GM13976 (cell line): ENCODE results near the gene FES.

Source experiments
- DNase-seq: peaks from one replicate; pipeline ENCODE4 v3.0.0; 2012; ENCODE audit warnings: low spot score
- CTCF ChIP-seq: IDR thresholded peaks from 2 replicates; pipeline ENCODE4 v1.5.1; 2012; ENCODE audit warnings: borderline replicate concordance, mild to moderate bottlenecking; ENCODE audit not compliant: insufficient read depth; ENCODE audit errors: extremely low read depth, missing control alignments, control extremely low read depth
- in situ Hi-C: fragments of 300-500 bp; cut with MboI; formaldehyde crosslinking; loops from one replicate; pipeline ENCODE4 v1.12.0; 2022; ENCODE audit warnings: low sequenced_read_pairs, mixed read lengths, inconsistent platforms; ENCODE audit not compliant: unreplicated experiment

Gene FES

GRCh38 chr15:90860450-90860849, 23.9 kb upstream of the FES start:
- no peak for TF ChIP-seq CTCF
- no peak for DNase-seq
- in situ Hi-C loops: no loop called here

DNA sequence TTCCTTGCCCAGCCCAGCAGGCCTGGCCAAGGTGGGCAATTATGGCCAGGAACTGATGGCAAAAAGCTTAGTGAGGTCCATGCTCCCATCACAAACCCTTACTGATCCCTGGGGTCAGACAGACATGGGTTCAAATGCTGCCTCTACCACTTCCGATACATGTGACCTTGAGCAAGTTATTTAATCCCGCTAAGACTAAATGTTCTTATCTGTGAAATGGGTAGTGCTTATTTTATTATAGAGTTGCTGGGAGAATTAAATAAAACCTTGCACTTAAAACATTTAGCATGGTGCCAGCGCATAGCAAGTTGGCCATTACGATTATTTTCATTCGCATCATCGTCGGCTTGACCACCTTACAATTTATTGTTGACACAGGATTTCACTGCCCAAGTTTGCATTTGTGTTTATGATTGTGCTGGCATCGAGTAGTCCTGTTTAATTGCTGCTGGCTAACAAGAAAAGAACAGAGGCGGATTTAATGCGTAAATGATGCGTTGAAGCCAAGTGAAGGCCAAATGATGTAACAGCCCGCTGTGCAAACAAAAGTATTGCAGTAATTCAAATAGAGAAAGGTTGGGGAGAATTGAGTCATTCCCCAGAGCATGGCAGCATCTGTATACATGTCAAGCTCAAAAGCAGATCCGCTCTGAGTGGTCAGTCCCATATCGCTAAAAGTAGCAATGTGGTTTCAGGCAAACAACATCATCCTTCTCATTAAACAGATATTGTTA, 23.2 kb upstream of the FES start:
- no peak for DNase-seq
- in situ Hi-C loops: no loop called here
- TF ChIP-seq CTCF: no peak

DNA sequence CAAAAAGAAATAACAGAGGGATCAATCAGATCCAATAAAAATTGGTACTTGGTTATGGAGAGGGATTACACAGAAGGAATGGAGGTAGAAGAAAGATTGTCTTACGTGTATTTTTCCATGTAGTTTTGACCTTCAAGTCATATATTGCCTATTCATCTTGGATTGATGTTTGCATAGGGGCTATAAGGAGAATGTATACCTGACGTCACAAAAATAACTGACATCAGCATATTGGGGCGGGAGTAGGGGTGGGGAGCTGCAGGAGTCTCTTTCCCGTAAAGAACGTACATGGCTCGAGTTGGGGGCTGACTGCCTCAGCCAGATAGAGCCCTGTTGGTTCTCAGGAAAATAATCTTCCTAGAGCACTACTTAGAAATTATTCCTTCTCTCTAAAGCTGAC, 21.8 kb upstream of the FES start:
- no peak for TF ChIP-seq CTCF
- no peak for DNase-seq
- in situ Hi-C loops: no loop called here

- no peak for TF ChIP-seq CTCF
- in situ Hi-C loops: no loop called here
- DNase-seq: no peak
These were observed 21.1 kb upstream of the FES start for GRCh38 chr15:90862964-90863778.

DNA sequence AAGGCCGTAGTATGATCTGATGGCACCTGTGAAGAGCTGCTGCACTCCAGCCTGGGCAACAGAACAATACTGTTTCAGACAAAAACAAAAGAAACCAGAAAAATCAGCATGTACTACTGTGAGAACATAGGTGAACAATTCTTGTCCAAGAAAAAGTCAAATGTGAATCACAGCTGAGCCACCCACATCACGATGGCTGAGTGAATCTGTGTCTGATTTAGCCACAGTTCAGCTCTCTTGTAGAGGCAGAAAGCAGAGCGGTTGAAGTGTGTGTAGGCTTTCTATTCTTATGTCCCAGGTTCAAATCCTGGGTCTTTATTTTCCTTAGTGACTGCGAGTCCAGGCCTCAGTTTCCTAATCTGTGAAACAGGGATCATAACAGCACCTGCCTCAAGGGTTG, 20.3 kb upstream of the FES start:
- in situ Hi-C loops: no loop called here
- DNase-seq: no peak
- no peak for TF ChIP-seq CTCF

DNA sequence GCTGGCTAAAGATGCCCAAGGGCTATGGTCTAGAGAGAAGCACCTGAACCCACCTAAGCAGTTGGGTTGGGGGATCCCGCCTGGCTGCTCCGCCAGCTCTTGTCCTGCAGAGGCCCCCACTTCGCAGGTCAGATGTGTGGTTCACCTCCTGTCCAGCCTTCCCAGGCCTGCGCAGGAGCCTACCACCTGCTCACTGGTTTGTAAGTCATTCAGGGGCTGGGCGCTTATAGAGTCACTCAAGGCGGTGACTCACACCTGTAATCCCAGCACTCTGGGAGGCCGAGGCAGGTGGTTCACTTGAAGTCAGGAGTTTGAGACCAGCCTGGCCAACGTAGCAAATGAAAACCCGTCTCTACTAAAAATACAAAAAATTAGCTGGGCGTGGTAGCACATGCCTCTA, 19.8 kb upstream of the FES start:
- DNase-seq: no peak
- TF ChIP-seq CTCF: no peak
- in situ Hi-C loops: no loop called here
